Fibroblast of skin of left biceps (primary cell): Measurements from ENCODE around the gene CEP162.
"Not testable (repeated sequence)": the region's sequence is repeated elsewhere in the genome, so short reads cannot be mapped to it uniquely, and the experiment has no call there.

Experiments used
- DNase-seq, 2 experiments: peaks; one replicate each; pipeline ENCODE4 v3.0.0-alpha.2; 2013; ENCODE audit warnings: low read depth in 2 of 2

CEP162 gene

GRCh38 chr6:84227434-84228197, at the start of gene CEP162:
Gene CEP162 (minus strand): TSS chr6:84227643. CDS start chr6:84226393, 1,250 bp downstream.
- DNase-seq = peak; percentile 47 to 61

GRCh38 chr6:84274856-84275255, 47.4 kb upstream of the CEP162 start:
- DNase-seq = no peak

GRCh38 chr6:84273048-84273809, 45.8 kb upstream of the CEP162 start:
- DNase-seq = no peak

- DNase-seq = no peak
These were observed 44.9 kb upstream of the CEP162 start for GRCh38 chr6:84272298-84272697.

- no peak for DNase-seq
These were observed 43.7 kb upstream of the CEP162 start for GRCh38 chr6:84271061-84271716.

- no peak for DNase-seq
These were observed 42.7 kb upstream of the CEP162 start for GRCh38 chr6:84269947-84270733.

GRCh38 chr6:84268781-84269180, 41.3 kb upstream of the CEP162 start:
- no peak for DNase-seq

- DNase-seq = no peak
These were observed 36.1 kb upstream of the CEP162 start for GRCh38 chr6:84263557-84263956.

GRCh38 chr6:84260926-84261325, 33.5 kb upstream of the CEP162 start:
- no peak for DNase-seq

- no peak for DNase-seq
These were observed 32.8 kb upstream of the CEP162 start for GRCh38 chr6:84260196-84260595.

- no peak for DNase-seq
These were observed 31.4 kb upstream of the CEP162 start for GRCh38 chr6:84258866-84259265.

- DNase-seq = no peak
These were observed 30.8 kb upstream of the CEP162 start for GRCh38 chr6:84258268-84258667.

- DNase-seq = no peak
These were observed 28.2 kb upstream of the CEP162 start for GRCh38 chr6:84255641-84256040.

- DNase-seq = no peak
These were observed 25.9 kb upstream of the CEP162 start for GRCh38 chr6:84253380-84253779.

- no peak for DNase-seq
These were observed 24.6 kb upstream of the CEP162 start for GRCh38 chr6:84251891-84252539.

GRCh38 chr6:84249724-84250123, 22.3 kb upstream of the CEP162 start:
- DNase-seq = no peak

- DNase-seq = not testable (repeated sequence)
These were observed 17.1 kb upstream of the CEP162 start for GRCh38 chr6:84244416-84245081.

GRCh38 chr6:84243240-84243639, 15.8 kb upstream of the CEP162 start:
- DNase-seq = no peak

GRCh38 chr6:84242265-84242664, 14.8 kb upstream of the CEP162 start:
- no peak for DNase-seq

GRCh38 chr6:84228198-84228543, 728 bp upstream of the CEP162 start:
- DNase-seq = no peak

- no peak for DNase-seq
These were observed 404 bp downstream of the CEP162 start for GRCh38 chr6:84227044-84227433.
